H1 (cell line): Measurements from ENCODE around the gene MOB3C. TPM values are rescaled to one million over a fixed set of nuclear protein-coding genes. Genes with fewer than 3 reads are reported as not detected.

ENCODE experiments used
- ASH2L ChIP-seq: fragments of 200-600, 300-600 bp; sonication (generic); IDR thresholded peaks from one replicate; pipeline ENCODE4 v1.7.1; 2017; ENCODE audit warnings: low read length
- ATF3 ChIP-seq: IDR thresholded peaks from 2 replicates; pipeline ENCODE4 v1.6.1; 2011; ENCODE audit warnings: low read depth, mild to moderate bottlenecking, low read length; ENCODE audit not compliant: insufficient read depth
- BCL11A ChIP-seq, 2 experiments: IDR thresholded peaks; one replicate each; pipeline ENCODE4 v1.6.1; 2011; ENCODE audit warnings: low read depth in 2 of 2, low read length in 2 of 2, mild to moderate bottlenecking in 2 of 2
- CHD2 ChIP-seq: IDR thresholded peaks from 2 replicates; pipeline ENCODE4 v1.6.1; 2012; ENCODE audit warnings: low read length, improper control_type of control experiment
- CHD7 ChIP-seq: fragments of 300-600 bp; sonication (generic); IDR thresholded peaks from 2 replicates; pipeline ENCODE4 v1.7.1; 2012; ENCODE audit warnings: low read length, moderate library complexity, mild to moderate bottlenecking, inconsistent platforms; ENCODE audit not compliant: insufficient replicate concordance
- CREB1 ChIP-seq: IDR thresholded peaks from 2 replicates; pipeline ENCODE4 v1.6.1; 2012; ENCODE audit warnings: inconsistent platforms
- MAX ChIP-seq: IDR thresholded peaks from 2 replicates; pipeline ENCODE4 v1.6.1; 2012; ENCODE audit warnings: inconsistent platforms
- POLR2A ChIP-seq, 2 experiments: IDR thresholded peaks; 1 replicate in 1 of 2; 2 replicates in 1 of 2; pipeline ENCODE4 v1.6.1; 2011; ENCODE audit warnings: low read depth in 2 of 2, low read length in 2 of 2, mild to moderate bottlenecking in 2 of 2; ENCODE audit errors: control extremely low read depth in 1 of 2
- POU5F1 ChIP-seq: IDR thresholded peaks from 2 replicates; pipeline ENCODE4 v1.6.1; 2011; ENCODE audit warnings: low read depth, mild to moderate bottlenecking, low read length, moderate library complexity
- SP1 ChIP-seq: IDR thresholded peaks from 2 replicates; pipeline ENCODE4 v1.6.1; 2011; ENCODE audit warnings: low read depth, low read length
- polyA plus RNA-seq, 7 experiments: library from polyadenylated mRNA; depleted of rRNA in 3 of 7; stranded (reverse) in 5 of 7; unstranded in 2 of 7; fragments of >200 nt in 5 of 7; fragments of 200-250 nt in 2 of 7; gene quantifications; 1 replicate in 5 of 7; 2 replicates in 1 of 7; 4 replicates in 1 of 7; pipeline versions ENCODE4 v1.2.1 to v1.2.3, GENCODE V29; 2011 to 2013; ENCODE audit warnings: missing spikeins in 2 of 7, mixed read lengths in 2 of 7
- total RNA-seq: library from RNA; stranded (reverse); fragmentation: NEBNext Ultra II Directional; extraction: Animal tissue kit (Norgen Biotek cat#: 25700); gene quantifications from 2 replicates; pipeline ENCODE4 v1.2.1, GENCODE V29; 2021

The MOB3C gene
- total and polyA plus RNA-seq, 2 of the 8 experiments (the other 6 are each of a cell fraction or from before 2014, with no cell fraction given) = 5.8 to 6.6 TPM

GRCh38 chr1:46569116-46569515, 47.5 kb downstream of the MOB3C start (continued):
- no peak for TF ChIP-seq CHD7
- no peak for TF ChIP-seq BCL11A (IDR thresholded peaks at IDR 0.05; ENCODE audit: low read depth in 2 of 2, low read length in 2 of 2)
- TF ChIP-seq POLR2A (IDR thresholded peaks at IDR 0.05; ENCODE audit: control extremely low read depth in 1 of 2, low read depth in 2 of 2, low read length in 2 of 2) = no peak
- no peak for TF ChIP-seq SP1
- no peak for TF ChIP-seq ATF3
- TF ChIP-seq MAX = no peak
- no peak for TF ChIP-seq CHD2
- no peak for TF ChIP-seq ASH2L
- no peak for TF ChIP-seq CREB1
- TF ChIP-seq POU5F1 = no peak
